ENCODE measurements around the gene ITK.
"Not testable (repeated sequence)": the region's sequence is repeated elsewhere in the genome, so short reads cannot be mapped to it uniquely, and the experiment has no call there.

The ITK gene

GRCh38 chr5:157168286-157168685 is 12.4 kb upstream of the ITK start:
- DNase-seq: no peak

- DNase-seq: no peak
These were observed 8.2 kb upstream of the ITK start for GRCh38 chr5:157172403-157172802.

GRCh38 chr5:157175071-157175612 is 5.5 kb upstream of the ITK start:
- no peak for DNase-seq

- no peak for DNase-seq
These were observed 2.7 kb upstream of the ITK start for GRCh38 chr5:157177953-157178352.

- DNase-seq: no peak
These were observed 1.7 kb upstream of the ITK start for GRCh38 chr5:157178966-157179365.

GRCh38 chr5:157182143-157182757 is 1.6 kb downstream of the ITK start:
- DNase-seq: no peak

GRCh38 chr5:157184117-157184670 is 3.6 kb downstream of the ITK start:
- DNase-seq: no peak

- DNase-seq: not testable (repeated sequence)
These were observed 4.5 kb downstream of the ITK start for GRCh38 chr5:157185122-157185521.

GRCh38 chr5:157186309-157187045 is 5.8 kb downstream of the ITK start:
- no peak for DNase-seq

- DNase-seq: no peak
These were observed 6.6 kb downstream of the ITK start for GRCh38 chr5:157187046-157187754.

GRCh38 chr5:157188270-157188669 is 7.6 kb downstream of the ITK start:
- no peak for DNase-seq

- no peak for DNase-seq
These were observed 8.6 kb downstream of the ITK start for GRCh38 chr5:157189223-157189622.

GRCh38 chr5:157193699-157194424 is 13.2 kb downstream of the ITK start:
- no peak for DNase-seq

- DNase-seq: no peak
These were observed 15.4 kb downstream of the ITK start for GRCh38 chr5:157196045-157196444.

- DNase-seq: no peak
These were observed 16.4 kb downstream of the ITK start for GRCh38 chr5:157197086-157197485.

- no peak for DNase-seq
These were observed 17.8 kb downstream of the ITK start for GRCh38 chr5:157198277-157198986.

- DNase-seq: no peak
These were observed 21.2 kb downstream of the ITK start for GRCh38 chr5:157201857-157202256.

GRCh38 chr5:157203417-157203816 is 22.8 kb downstream of the ITK start:
- DNase-seq: no peak

- DNase-seq: no peak
These were observed 24.1 kb downstream of the ITK start for GRCh38 chr5:157204765-157205164.

GRCh38 chr5:157205708-157206107 is 25.1 kb downstream of the ITK start:
- no peak for DNase-seq

- peak; percentile 30 for DNase-seq
These were observed 30.0 kb downstream of the ITK start for GRCh38 chr5:157210652-157211051.

- DNase-seq: no peak
These were observed 31.7 kb downstream of the ITK start for GRCh38 chr5:157212307-157212706.

All from fibroblast of skin of scalp (primary cell).